GM18520 (cell line): Measurements from ENCODE around the gene SLC8A1.

Source experiments
- ATAC-seq: cut with Tn5 transposase; IDR thresholded peaks from one replicate; pipeline ENCODE4 v1.9.1; 2021; ENCODE audit not compliant: unreplicated experiment

The SLC8A1 gene

GRCh38 chr2:40123326-40123725 lies 328.6 kb downstream of the SLC8A1 start:
- no peak for ATAC-seq

GRCh38 chr2:40120957-40121356 lies 330.9 kb downstream of the SLC8A1 start:
- no peak for ATAC-seq

- ATAC-seq = no peak
Measured at GRCh38 chr2:40120026-40120425, 331.9 kb downstream of the SLC8A1 start.

GRCh38 chr2:40118622-40119021 lies 333.3 kb downstream of the SLC8A1 start:
- no peak for ATAC-seq

DNA sequence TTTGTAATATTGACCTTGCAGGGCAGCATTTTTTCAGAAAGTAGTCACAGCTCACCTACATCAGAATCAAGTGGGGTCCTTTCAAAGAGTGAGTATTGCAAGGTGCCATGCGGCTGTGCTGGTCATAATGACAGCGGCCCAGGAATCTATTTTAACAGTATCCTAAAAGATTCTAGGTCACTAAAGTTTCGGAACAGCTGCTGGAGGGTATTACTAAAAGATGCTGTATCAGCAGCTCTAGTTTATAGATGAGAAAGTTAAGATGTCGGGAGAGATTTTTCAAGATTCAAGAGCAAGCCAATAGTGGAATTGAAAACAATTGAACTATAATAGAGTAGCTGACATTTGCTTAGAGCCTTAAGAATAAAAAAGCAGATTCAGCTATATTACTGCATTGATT lies 336.0 kb downstream of the SLC8A1 start:
- ATAC-seq = no peak

DNA sequence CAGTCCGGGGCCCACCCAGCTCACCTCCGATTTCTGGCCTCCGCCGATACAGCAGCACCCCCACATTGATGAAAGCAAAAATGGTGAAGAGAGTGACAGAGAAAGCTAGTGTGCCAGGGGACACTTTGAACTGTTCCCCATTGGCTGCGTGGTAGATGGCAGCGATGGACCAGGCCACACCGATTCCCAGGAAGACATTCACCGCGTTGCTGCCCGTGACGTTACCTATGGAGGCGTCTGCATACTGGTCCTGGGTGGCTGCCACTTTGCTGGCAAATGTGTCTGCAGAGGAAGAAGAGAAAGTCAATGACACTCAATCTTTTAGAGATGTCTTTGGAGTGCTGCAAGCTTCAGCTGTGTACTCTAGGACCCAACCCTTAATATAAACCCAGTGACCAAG lies 336.5 kb downstream of the SLC8A1 start:
- no peak for ATAC-seq

DNA sequence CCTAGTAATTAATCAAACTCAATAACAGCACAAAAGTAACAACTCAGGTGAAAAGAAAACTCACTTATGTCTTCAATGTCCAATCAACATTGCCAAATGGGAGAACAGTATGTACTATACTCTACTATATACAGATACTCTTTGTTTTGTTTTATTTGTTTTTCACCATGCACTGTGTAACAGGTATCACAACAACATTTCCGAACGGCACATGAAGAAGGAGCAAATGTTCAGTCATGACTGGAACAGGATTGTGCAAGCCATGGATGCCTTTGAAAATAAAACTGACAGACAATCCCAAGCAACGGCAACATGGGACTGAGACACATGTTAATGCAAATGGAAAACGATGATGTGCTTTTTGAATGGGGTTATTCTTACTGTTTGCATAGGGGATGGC lies 337.9 kb downstream of the SLC8A1 start:
- no peak for ATAC-seq

GRCh38 chr2:40113272-40113968 lies 338.5 kb downstream of the SLC8A1 start:
- ATAC-seq = no peak

DNA sequence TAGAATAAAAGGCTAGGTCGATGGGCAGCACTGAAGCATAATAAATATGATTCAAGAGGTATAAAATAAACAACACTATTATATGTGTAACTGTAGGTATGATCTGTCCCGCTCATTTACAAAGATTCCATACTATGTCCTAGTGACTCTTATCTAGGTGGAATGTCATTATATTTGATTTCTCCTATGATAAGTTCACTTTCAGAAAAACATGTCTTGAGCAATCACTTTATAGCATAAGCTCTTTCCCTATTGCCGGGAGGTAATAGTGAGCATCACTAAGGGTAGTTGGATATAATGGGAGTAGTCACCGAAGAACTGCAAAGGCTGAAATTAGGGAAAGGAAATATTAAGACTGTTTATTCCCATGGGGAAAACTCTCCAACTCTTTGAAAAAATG lies 342.5 kb downstream of the SLC8A1 start:
- ATAC-seq = no peak

DNA sequence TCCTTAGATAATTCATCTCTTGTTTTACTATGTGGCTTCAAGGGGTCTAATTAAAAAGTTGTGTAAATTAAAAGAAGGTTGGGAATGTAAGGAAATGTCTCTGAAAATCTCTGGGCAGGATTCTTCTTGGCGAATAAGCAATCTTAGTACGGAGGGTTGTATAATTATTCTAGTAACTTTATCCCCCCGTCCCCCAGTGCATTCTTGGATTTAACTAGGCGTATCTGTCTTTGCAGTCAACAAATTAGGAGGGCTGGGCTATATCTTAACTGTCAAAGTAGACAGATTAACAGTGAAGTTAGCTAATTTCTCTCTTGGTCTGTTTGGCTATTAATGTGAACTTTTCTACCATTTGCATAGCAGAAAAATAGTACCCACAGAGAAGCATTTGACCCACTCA lies 343.0 kb downstream of the SLC8A1 start:
- ATAC-seq = no peak

DNA sequence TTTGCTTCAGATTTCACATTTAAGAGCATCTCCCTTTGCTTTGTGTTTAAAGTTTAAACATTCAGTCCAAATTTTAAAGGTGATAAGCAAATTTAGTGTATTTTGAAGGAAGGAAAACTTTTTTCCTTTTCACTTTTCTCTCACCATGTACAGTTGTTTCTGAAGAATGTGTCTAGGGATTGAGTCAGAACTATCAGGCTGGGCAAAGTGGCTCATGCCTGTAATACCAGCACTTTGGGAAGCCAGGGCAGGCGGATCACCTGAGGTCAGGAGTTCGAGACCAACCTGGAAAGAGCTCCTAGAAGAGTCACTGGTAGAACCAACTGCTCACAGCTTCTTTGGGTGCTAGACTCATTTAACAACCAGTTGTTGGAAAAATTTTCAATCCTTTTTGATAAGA lies 345.8 kb downstream of the SLC8A1 start:
- ATAC-seq = no peak

- ATAC-seq = no peak
Measured at GRCh38 chr2:40105593-40105992, 346.3 kb downstream of the SLC8A1 start.

DNA sequence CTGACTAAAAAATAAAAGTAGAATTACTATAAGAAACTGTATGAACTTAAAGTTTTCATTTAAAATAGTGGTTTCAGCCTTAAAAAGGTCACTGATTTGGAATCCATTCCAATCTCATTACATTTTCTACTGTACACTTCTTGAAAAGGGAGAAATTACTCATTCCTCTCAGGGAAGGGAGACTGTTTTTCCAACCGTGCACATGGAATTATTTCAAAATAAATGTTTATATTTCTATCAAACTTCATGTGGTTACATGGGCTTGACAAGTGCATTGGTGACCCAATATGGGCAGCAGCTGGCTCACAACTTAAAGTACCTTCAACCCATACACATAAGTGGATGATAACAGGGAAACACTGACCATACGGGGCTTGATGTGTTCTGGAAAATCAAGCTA lies 348.3 kb downstream of the SLC8A1 start:
- no peak for ATAC-seq

- ATAC-seq = no peak
Measured at GRCh38 chr2:40103163-40103562, 348.7 kb downstream of the SLC8A1 start.

- no peak for ATAC-seq
Measured at GRCh38 chr2:40102447-40102846, 349.4 kb downstream of the SLC8A1 start.

- ATAC-seq = no peak
Measured at GRCh38 chr2:40101131-40101575, 350.7 kb downstream of the SLC8A1 start.

GRCh38 chr2:40100676-40101075 lies 351.2 kb downstream of the SLC8A1 start:
- ATAC-seq = no peak

GRCh38 chr2:40098786-40099470 lies 353.0 kb downstream of the SLC8A1 start:
- ATAC-seq = no peak

GRCh38 chr2:40097691-40098385 lies 354.1 kb downstream of the SLC8A1 start:
- ATAC-seq = no peak

DNA sequence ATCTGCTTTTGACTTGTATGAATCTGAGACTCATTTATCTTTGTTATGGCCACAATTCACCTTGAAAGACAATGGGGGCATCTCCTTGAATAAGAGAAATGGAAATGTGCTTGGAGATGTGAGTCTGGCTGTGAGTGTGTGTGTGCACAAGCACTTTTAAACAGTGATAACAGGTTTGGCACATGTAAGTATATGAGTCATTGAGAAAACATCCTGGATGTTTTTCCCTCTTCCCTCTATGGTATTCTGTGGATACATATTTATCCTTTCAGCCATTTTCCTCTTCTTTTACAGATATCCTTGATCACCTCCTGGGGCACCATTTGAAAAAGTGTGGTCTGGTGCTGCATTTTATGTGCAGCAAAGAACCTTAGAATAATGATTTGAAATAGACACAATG lies 355.5 kb downstream of the SLC8A1 start:
- ATAC-seq = no peak

GRCh38 chr2:40095000-40095399 lies 356.9 kb downstream of the SLC8A1 start:
- no peak for ATAC-seq

GRCh38 chr2:40094451-40094850 lies 357.4 kb downstream of the SLC8A1 start:
- ATAC-seq = no peak
